A673 (cell line): Measurements from ENCODE around the gene AIFM3. TPM values are rescaled to one million over a fixed set of nuclear protein-coding genes. Genes with fewer than 3 reads are reported as not detected.
A peak's percentile ranks its signal among the peaks of the same experiment; 100 is the strongest.

ENCODE experiments used
- BruUV-seq: library from RNA; stranded (reverse); fragments of 400-500 nt; replicated peaks from 2 replicates; lab custom pipeline; 2021; lab: Mats Ljungman, UMichigan
- CTCF ChIA-PET: fragments of 300-600 bp; sonication (Branson Sonifier 250); formaldehyde crosslinking; loops from one replicate; lab custom pipeline; 2022; ENCODE audit warnings: antibody characterized with exemption; lab: Charles Lee
- POLR2A ChIA-PET: fragments of 300-600 bp; sonication (Branson Sonifier 250); formaldehyde crosslinking; loops from one replicate; lab custom pipeline; 2022; ENCODE audit warnings: antibody characterized with exemption; ENCODE audit not compliant: low non-redundant PET; lab: Charles Lee
- DNase-seq: peaks from one replicate; pipeline ENCODE4 v3.0.0-alpha.2; 2015; ENCODE audit warnings: low spot score
- H3K27ac ChIP-seq: fragments of 200-600 bp; sonication (generic); 2 replicates; pipeline ENCODE4 v1.5.1; 2016; ENCODE audit warnings: mixed run types, low read depth, mild to moderate bottlenecking, mixed read lengths, antibody characterized with exemption, low read length; ENCODE audit not compliant: poor library complexity, severe bottlenecking
- H3K27me3 ChIP-seq: fragments of 200-600 bp; sonication (generic); replicated peaks from 2 replicates; pipeline ENCODE4 v1.6.1; 2017; ENCODE audit warnings: mixed run types, low read depth, mild to moderate bottlenecking, mixed read lengths, antibody characterized with exemption, low read length; ENCODE audit not compliant: insufficient read depth, poor library complexity
- H3K36me3 ChIP-seq: fragments of 200-600 bp; sonication (generic); 2 replicates; pipeline ENCODE4 v1.6.1; 2016; ENCODE audit warnings: mixed run types, mild to moderate bottlenecking, mixed read lengths, antibody characterized with exemption, low read length; ENCODE audit not compliant: insufficient read depth, poor library complexity, severe bottlenecking
- H3K4me1 ChIP-seq: fragments of 200-600 bp; sonication (generic); 2 replicates; pipeline ENCODE4 v1.6.1; 2017; ENCODE audit warnings: mixed run types, mild to moderate bottlenecking, mixed read lengths, antibody characterized with exemption, low read length; ENCODE audit not compliant: insufficient read depth, poor library complexity, severe bottlenecking
- H3K4me3 ChIP-seq: fragments of 200-600 bp; sonication (generic); 2 replicates; pipeline ENCODE4 v1.5.1; 2016; ENCODE audit warnings: low read depth, mixed run types, mild to moderate bottlenecking, mixed read lengths, low read length; ENCODE audit not compliant: poor library complexity, severe bottlenecking
- H3K9me3 ChIP-seq: fragments of 200-600 bp; sonication (generic); 2 replicates; pipeline ENCODE4 v1.6.1; 2016; ENCODE audit warnings: mixed run types, low read depth, mild to moderate bottlenecking, mixed read lengths, antibody characterized with exemption, low read length; ENCODE audit not compliant: poor library complexity, severe bottlenecking
- CTCF ChIP-seq: fragments of 300-800, 200-600 bp; sonication (generic); conservative IDR thresholded peaks from 2 replicates; pipeline ENCODE4 v1.5.1; 2017; ENCODE audit warnings: low read depth, mild to moderate bottlenecking, antibody characterized with exemption, low read length, moderate library complexity, mixed read lengths
- EZH2 ChIP-seq: fragments of 200-600 bp; sonication (generic); IDR thresholded peaks from 2 replicates; pipeline ENCODE4 v1.6.1; 2017; ENCODE audit warnings: borderline replicate concordance, low read depth, mild to moderate bottlenecking, mixed read lengths, antibody characterized with exemption, low read length; ENCODE audit not compliant: poor library complexity, severe bottlenecking
- intact Hi-C: fragments of 100-400 bp; cut with micrococcal nuclease; formaldehyde crosslinking; loops from one replicate; pipeline ENCODE4 v1.10.0; 2022; ENCODE audit not compliant: unreplicated experiment
- total RNA-seq: library from RNA; stranded (reverse); gene quantifications from 2 replicates; pipeline ENCODE4 v1.2.3, GENCODE V29; 2021

The AIFM3 gene
- total RNA-seq, 1 experiment from 2014 or later = not detected

GRCh38 chr22:21016644-21017420 is 49.8 kb downstream of the AIFM3 start:
- Histone ChIP-seq H3K4me1 (peaks cover 18% of the 10 kb centered on the region), H3K4me3 (no peak overlapping the region), H3K36me3 (no peaks in the 10 kb centered on the region), H3K27me3 (no peaks in the 10 kb centered on the region), H3K9me3 (no peaks in the 10 kb centered on the region), H3K27ac (no peak overlapping the region)
- DNase-seq = no peak
- ChIA-PET POLR2A (no interaction called here), CTCF (no interaction called here)
- no TSS peak for BruUV-seq
- intact Hi-C loops = no loop called here
- TF ChIP-seq CTCF (no peak), EZH2 (no peak)

- POLR2A ChIA-PET = no interaction called here
- TF ChIP-seq CTCF = no peak
- no peak for TF ChIP-seq EZH2
- H3K9me3 ChIP-seq = no peaks in the 10 kb centered on the region
- H3K36me3 ChIP-seq = no peaks in the 10 kb centered on the region
- H3K4me1 ChIP-seq = peaks cover 17% of the 10 kb centered on the region
- no TSS peak for BruUV-seq
- no peak overlapping the region for H3K27ac ChIP-seq
- H3K4me3 ChIP-seq = no peak overlapping the region
- no peaks in the 10 kb centered on the region for H3K27me3 ChIP-seq
- intact Hi-C loops = no loop called here
- no peak for DNase-seq
- CTCF ChIA-PET = no interaction called here
These were observed 51.3 kb downstream of the AIFM3 start for GRCh38 chr22:21018314-21018713.

GRCh38 chr22:21020802-21021429 is 53.9 kb downstream of the AIFM3 start:
- Histone ChIP-seq H3K4me1 (no peaks in the 10 kb centered on the region), H3K27me3 (no peaks in the 10 kb centered on the region), H3K36me3 (no peaks in the 10 kb centered on the region), H3K27ac (no peak overlapping the region), H3K4me3 (no peak overlapping the region), H3K9me3 (no peaks in the 10 kb centered on the region)
- ChIA-PET CTCF (interaction anchor here (1.1 kb wide), 1 partner anchor 83 kb away, joined by 3 read pairs; no protein-coding TSS in a partner anchor), POLR2A (no interaction called here)
- BruUV-seq = no TSS peak
- TF ChIP-seq CTCF = peak; percentile 55
- no peak for TF ChIP-seq EZH2
- DNase-seq = no peak
- intact Hi-C loops = no loop called here
